ENCODE measurements around the gene PAPLN.

PAPLN gene

DNA sequence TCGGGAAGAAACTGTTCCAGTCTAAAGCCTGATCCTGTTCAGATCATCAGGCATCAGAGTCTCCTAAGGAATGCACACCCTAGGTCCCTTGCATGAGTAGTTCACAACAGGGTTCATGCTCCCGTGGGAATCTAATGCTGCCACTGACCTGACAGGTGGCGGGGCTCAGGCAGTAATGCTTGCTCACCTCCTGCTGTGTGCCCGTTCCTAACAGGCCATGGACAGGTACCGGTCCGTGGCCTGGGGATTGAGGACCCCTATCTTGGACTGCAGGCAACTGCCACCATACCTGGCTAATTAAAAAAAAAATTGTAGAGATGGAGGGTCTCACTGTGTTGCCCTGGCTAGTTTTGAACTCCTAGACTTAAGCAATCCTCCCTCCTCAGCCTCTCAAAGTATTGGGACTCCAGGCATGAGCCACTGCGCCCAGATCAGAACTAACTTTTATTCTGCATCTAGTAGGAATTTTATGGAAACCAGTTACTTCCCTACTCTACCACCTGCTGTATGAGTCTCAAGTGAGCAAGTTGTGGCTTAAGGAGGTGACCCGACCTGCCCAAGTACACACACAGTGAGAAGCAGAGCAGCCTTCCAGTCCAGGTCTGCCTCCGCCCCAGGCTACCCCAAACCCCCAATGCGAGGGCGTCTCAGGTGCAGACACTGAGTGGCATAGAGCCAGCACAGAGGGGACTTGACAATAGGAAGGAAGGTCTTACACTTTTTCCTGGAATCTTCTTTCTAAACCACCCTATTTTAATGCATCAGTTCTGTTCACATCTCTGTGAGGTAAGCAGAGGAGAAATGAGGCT lies 2.5 kb upstream of the PAPLN start:
- Histone ChIP-seq H3K4me2 (ENCODE audit: low read length) (no peak overlapping the region), H3K27me3 (ENCODE audit: insufficient read depth, low read length) (peaks cover 3% of the 10 kb centered on the region; the same call in 1 of the 2 replicates), H3K79me2 (ENCODE audit: insufficient read depth, low read length) (no peaks in the 10 kb centered on the region), H3K4me3 (ENCODE audit: low read depth, low read length, poor library complexity, severe bottlenecking) (no peak overlapping the region), H3F3A (ENCODE audit: insufficient read depth, low read length) (no peaks in the 10 kb centered on the region), H2AFZ (ENCODE audit: low read length) (no peak overlapping the region), H3K9ac (ENCODE audit: low read length) (no peak overlapping the region), H3K9me3 (ENCODE audit: low read length) (no peaks in the 10 kb centered on the region), H3K4me1 (ENCODE audit: insufficient read depth, low read length, severe bottlenecking) (peaks cover 15% of the 10 kb centered on the region), H4K20me1 (ENCODE audit: insufficient read depth, low read length) (no peaks in the 10 kb centered on the region), H3K36me3 (ENCODE audit: insufficient read depth, low read length) (no peaks in the 10 kb centered on the region), H3K27ac (ENCODE audit: low read depth, low read length, poor library complexity, severe bottlenecking) (no peak overlapping the region), H3K9me2 (ENCODE audit: low read depth, low read length) (no peaks in the 10 kb centered on the region)
- TF ChIP-seq EZH2 (IDR thresholded peaks at IDR 0.05; ENCODE audit: borderline replicate concordance, low read length) = no peak
- TF ChIP-seq, protein P1, sequence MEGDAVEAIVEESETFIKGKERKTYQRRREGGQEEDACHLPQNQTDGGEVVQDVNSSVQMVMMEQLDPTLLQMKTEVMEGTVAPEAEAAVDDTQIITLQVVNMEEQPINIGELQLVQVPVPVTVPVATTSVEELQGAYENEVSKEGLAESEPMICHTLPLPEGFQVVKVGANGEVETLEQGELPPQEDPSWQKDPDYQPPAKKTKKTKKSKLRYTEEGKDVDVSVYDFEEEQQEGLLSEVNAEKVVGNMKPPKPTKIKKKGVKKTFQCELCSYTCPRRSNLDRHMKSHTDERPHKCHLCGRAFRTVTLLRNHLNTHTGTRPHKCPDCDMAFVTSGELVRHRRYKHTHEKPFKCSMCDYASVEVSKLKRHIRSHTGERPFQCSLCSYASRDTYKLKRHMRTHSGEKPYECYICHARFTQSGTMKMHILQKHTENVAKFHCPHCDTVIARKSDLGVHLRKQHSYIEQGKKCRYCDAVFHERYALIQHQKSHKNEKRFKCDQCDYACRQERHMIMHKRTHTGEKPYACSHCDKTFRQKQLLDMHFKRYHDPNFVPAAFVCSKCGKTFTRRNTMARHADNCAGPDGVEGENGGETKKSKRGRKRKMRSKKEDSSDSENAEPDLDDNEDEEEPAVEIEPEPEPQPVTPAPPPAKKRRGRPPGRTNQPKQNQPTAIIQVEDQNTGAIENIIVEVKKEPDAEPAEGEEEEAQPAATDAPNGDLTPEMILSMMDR (IDR thresholded peaks at IDR 0.05; ENCODE audit: low read length) = no peak

DNA sequence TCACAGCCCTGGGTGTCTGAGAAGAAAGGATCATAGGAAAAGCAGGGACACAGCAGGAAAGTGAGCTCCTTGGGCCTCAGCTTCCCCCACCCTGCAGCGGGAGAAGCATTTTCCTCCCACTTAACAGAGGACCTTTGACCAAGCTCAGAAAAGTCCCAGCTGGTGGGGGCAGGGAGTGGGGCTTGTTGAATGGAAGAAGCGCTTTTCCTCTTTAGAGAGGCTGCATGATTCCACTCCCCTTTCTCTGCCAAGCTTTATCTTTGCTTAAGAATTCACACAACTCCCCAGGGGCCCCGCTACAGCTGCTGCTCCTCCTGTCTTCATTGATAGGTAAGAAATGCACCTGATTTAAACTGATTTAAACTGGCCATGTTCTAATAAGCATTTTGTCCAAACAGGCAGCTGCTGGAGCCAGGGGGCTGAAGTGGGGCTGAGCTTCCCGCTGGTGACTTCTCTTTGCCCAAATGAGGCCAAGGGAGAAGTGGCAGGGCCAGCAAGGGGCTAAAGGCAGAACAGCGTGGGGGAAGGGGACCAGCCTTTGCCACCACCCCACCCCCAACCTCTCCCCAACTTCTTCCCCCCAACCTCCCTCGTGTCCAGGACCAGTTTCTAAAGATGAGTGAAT lies 1.7 kb upstream of the PAPLN start:
- Histone ChIP-seq H3K9me2 (ENCODE audit: low read depth, low read length) (no peaks in the 10 kb centered on the region), H3F3A (ENCODE audit: insufficient read depth, low read length) (no peaks in the 10 kb centered on the region), H3K79me2 (ENCODE audit: insufficient read depth, low read length) (no peaks in the 10 kb centered on the region), H3K9ac (ENCODE audit: low read length) (no peak overlapping the region), H3K4me2 (ENCODE audit: low read length) (no peak overlapping the region), H3K27ac (ENCODE audit: low read depth, low read length, poor library complexity, severe bottlenecking) (no peak overlapping the region), H3K36me3 (ENCODE audit: insufficient read depth, low read length) (no peaks in the 10 kb centered on the region), H3K4me1 (ENCODE audit: insufficient read depth, low read length, severe bottlenecking) (peaks cover 15% of the 10 kb centered on the region), H3K9me3 (ENCODE audit: low read length) (no peaks in the 10 kb centered on the region), H2AFZ (ENCODE audit: low read length) (no peak overlapping the region), H3K27me3 (ENCODE audit: insufficient read depth, low read length) (peaks cover 3% of the 10 kb centered on the region; the same call in 1 of the 2 replicates), H3K4me3 (ENCODE audit: low read depth, low read length, poor library complexity, severe bottlenecking) (no peak overlapping the region), H4K20me1 (ENCODE audit: insufficient read depth, low read length) (no peaks in the 10 kb centered on the region)
- TF ChIP-seq EZH2 (IDR thresholded peaks at IDR 0.05; ENCODE audit: borderline replicate concordance, low read length) = no peak
- TF ChIP-seq, protein P1 (IDR thresholded peaks at IDR 0.05; ENCODE audit: low read length) = no peak

DNA sequence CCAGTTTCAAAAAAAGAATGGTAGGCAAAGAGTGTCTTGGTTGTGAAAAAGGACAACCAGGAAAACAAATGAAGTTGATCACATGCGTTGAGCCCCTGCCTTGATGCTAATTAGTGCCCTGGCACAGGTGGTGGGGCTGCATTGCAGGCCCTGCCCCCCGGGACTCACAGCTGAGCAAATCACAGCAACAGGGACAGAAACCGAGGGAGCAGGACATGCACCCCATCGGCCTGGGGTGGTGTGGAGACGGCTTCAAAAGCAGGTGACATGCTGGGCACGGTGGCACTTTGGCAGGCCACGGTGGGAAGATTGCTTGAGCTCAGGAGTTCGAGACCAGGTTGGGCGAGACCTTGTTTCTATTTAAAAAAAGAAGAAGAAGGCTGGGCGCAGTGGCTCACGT lies 1.1 kb upstream of the PAPLN start:
- TF ChIP-seq EZH2 (IDR thresholded peaks at IDR 0.05; ENCODE audit: borderline replicate concordance, low read length) = no peak
- TF ChIP-seq, protein P1 (IDR thresholded peaks at IDR 0.05; ENCODE audit: low read length) = no peak
- Histone ChIP-seq H3K9me2 (ENCODE audit: low read depth, low read length) (no peaks in the 10 kb centered on the region), H4K20me1 (ENCODE audit: insufficient read depth, low read length) (no peaks in the 10 kb centered on the region), H3K36me3 (ENCODE audit: insufficient read depth, low read length) (no peaks in the 10 kb centered on the region), H3K79me2 (ENCODE audit: insufficient read depth, low read length) (no peaks in the 10 kb centered on the region), H3K4me3 (ENCODE audit: low read depth, low read length, poor library complexity, severe bottlenecking) (no peak overlapping the region), H3K27ac (ENCODE audit: low read depth, low read length, poor library complexity, severe bottlenecking) (no peak overlapping the region), H3K4me2 (ENCODE audit: low read length) (no peak overlapping the region), H3K9me3 (ENCODE audit: low read length) (no peaks in the 10 kb centered on the region), H3K9ac (ENCODE audit: low read length) (no peak overlapping the region), H2AFZ (ENCODE audit: low read length) (no peak overlapping the region), H3K4me1 (ENCODE audit: insufficient read depth, low read length, severe bottlenecking) (peaks cover 15% of the 10 kb centered on the region), H3K27me3 (ENCODE audit: insufficient read depth, low read length) (peaks cover 3% of the 10 kb centered on the region; the same call in 1 of the 2 replicates), H3F3A (ENCODE audit: insufficient read depth, low read length) (no peaks in the 10 kb centered on the region)
